Umbilical cord (tissue), 2 donors: Measurements from ENCODE around the gene PIGB. TPM values are rescaled to one million over a fixed set of nuclear protein-coding genes. Genes with fewer than 3 reads are reported as not detected.
"Not testable (repeated sequence)": the region's sequence is repeated elsewhere in the genome, so short reads cannot be mapped to it uniquely, and the experiment has no call there.

Source experiments
- DNase-seq: peaks from one replicate; pipeline ENCODE4 v3.0.0-alpha.2; 2015; ENCODE audit warnings: low spot score
- total RNA-seq: library from RNA; depleted of rRNA; stranded (reverse); fragments of >200 nt; gene quantifications from one replicate; pipeline ENCODE4 v1.2.3, GENCODE V29; 2014; ENCODE audit warnings: low replicate concordance; ENCODE audit not compliant: insufficient read depth

PIGB gene
- total RNA-seq: 14.7 TPM

DNA sequence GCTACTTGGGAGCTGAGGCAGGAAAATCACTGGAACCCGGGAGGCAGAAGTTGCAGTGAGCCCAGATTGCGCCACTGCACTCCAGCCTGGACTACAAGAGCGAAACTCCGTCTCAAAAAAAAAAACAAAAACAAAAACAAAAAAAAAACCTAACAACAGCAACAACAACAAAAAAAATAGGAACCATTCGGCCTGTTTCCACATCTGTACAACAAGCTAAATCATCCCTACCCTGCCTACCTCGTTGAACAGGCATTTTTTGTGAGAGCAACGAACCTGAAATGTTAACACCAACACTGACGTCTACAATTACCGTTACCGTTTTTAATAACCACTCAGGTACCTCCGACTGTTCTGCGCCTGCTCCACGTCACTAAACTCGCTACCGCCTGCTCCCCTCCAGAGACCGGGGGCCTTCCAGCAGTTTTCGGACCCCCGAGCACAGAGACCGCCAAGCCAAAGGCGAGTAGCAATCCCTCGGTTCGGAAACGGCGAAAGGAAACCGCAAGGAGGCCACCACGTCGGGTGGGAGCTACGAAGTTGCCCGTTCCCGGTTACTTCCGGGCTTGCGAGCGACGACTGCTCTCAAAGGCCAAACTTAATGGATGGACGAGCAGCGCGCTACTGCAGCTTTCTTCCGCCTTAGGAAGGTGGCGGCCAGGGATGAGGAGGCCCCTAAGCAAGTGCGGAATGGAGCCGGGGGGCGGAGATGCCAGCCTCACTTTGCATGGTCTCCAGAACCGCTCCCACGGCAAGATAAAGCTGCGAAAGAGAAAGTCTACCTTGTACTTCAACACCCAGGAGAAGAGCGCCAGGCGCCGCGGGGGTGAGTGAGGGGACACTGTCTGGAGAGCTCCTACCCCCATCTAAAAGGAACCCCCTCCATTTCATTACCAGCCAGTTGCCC is at the start of gene PIGB, which contains the start of gene PIGBOS1:
Gene PIGB, plus strand, starts transcription at position 635 of the 907 bp plus-strand sequence. Its CDS starts 29 bp downstream, at position 664.
Gene PIGBOS1, minus strand, starts transcription at position 536 of the 907 bp plus-strand sequence. CDS start 1,331 bp downstream, outside the sequence.
- peak; percentile 93 for DNase-seq

- DNase-seq: no peak
Measured at GRCh38 chr15:55270291-55270690, 48.7 kb upstream of the PIGB start.

DNA sequence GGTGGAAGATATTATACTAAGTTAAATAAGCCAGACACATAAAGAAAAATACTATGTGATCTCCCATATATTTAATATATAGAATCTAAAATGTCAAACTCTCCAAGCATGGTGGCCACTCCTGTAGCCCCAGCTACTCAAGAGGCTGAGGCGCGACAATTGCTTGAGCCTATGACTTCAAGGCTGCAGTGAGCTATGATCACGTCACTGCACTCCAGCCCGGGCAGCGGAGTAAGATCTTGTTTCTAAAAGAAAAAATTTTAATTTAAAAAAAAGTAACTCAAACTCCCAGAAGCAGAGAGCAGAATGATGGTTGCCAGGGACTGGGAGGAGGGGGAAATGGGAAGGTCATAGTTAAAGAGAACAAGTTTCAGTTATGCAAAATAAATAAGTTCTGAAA is 42.7 kb upstream of the PIGB start:
- no peak for DNase-seq

DNA sequence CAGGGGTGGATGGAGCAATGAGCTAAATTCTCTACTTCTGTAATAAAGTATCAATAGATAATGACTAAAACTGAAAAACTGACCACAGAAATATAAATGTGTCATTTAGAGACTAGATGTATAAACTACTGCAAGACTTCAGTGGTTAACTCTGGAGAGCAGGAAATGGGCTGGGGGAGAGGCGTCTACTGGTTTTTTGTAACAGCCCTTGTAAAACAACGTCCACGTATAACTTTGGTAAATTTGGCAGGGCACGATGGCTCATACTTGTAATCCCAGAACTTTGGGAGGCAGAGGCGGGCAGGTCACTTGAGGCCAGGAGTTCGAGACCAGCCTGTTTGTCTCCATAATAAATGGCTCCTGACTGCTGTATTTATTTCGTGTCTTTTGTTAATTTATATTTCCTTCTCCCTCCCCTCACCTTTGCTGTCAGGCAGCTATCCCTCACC is 41.9 kb upstream of the PIGB start:
- DNase-seq: no peak

- no peak for DNase-seq
Measured at GRCh38 chr15:55277715-55278114, 41.3 kb upstream of the PIGB start.

DNA sequence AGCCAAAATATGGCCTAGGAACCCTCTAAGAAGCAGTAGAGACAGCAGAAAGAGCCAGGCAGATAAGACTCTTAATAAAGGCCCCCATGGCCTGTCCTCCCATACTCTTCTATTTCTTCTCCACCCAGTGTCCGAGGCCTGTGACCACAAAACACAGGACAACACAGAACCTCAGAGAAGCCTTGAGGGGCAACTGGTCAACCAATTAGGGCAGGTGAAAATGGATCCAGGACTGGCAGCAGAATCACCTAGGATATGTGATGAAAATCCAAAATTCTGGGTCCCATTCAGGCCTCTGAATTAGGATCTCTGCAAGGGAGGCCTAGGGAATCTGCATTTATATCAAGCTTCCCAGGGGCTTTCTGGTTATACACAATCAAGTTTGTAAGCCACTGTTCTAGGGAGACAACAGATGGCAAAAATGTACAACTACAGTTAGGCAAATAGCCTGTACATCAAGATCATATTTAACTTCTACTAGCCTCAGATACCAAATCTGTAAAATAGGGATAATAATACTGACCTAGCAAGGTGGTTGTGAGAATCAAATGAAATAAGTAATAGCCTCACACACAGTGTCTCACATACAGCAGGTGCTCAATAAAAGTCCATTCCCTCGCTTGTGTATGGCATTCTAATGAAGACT is 39.8 kb upstream of the PIGB start:
- DNase-seq: no peak

GRCh38 chr15:55279746-55280351 is 39.2 kb upstream of the PIGB start:
- DNase-seq: no peak

DNA sequence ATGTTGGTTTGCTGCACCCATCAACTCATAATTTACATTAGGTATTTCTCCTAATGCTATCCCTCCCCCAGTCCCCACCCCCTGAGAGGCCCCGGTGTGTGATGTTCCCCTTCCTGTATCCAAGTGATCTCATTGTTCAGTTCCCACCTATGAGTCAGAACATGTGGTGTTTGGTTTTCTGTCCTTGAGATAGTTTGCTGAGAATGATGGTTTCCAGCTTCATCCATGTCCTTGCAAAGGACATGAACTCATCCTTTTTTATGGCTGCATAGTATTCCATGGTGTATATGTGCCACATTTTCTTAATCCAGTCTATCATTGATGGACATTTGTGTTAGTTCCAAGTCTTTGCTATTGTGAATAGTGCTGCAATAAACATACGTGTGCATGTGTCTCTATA is 38.4 kb upstream of the PIGB start:
- not testable (repeated sequence) for DNase-seq

GRCh38 chr15:55281517-55282228 is 37.3 kb upstream of the PIGB start:
- DNase-seq: no peak

DNA sequence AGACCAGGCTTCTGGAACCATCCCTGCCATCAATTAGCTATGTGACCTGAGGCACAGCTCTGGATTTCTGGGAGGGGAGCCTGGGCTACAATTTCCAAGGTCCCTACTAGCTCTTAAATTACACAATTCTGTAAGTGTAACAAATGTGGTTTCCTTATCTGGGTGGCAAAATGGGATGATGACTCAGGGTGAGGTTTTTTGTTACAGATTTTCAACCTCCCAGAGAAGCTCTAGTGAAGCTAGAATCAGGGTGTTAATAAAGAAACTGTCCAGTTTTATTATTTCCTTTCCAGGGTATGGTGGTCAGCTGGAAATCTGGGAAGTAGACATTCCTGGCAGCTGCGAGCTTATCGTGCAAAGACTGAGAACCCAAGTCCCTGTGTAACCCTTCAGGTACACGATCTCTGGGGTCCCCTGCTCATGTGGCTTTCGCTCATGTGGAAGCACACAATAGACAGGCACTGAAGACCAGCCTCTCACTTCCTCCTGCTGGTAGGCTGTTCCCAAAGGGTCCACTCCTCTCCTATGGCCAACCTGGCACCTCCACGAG is 36.7 kb upstream of the PIGB start:
- DNase-seq: no peak

DNA sequence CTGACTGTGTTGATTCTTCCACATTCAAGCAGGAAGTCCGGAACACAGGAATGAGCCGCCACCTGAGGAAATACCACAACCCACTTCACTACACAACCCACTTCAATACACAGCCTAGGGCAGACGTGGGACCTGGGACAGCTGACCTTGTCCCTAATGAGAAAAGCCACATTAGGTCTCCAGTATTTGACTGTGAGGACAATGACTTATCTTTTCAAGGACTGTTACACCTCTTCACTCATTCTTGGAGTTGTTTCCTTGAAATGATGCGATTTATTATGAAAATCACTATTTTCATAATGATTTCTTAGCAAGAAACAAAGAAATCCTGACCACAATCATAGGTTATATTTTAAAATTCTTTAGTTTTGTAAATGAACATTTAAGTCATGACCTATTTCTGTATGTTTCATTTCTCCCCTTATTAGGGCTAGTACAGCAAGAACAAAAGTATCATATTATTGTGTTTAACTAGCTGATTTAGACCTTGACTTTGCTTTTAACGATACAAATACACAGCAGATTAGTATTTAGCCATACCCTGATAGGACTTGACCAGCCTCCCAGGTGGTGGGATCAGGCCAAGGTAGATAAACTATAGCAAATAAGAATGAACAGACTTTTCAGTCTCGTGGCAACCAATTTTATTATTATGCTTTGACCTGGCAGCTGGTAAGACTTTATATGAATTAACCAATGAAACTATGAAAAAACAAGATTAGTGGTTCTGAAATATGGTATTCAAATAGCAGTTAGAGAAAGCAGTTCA is 35.5 kb upstream of the PIGB start:
- DNase-seq: no peak

DNA sequence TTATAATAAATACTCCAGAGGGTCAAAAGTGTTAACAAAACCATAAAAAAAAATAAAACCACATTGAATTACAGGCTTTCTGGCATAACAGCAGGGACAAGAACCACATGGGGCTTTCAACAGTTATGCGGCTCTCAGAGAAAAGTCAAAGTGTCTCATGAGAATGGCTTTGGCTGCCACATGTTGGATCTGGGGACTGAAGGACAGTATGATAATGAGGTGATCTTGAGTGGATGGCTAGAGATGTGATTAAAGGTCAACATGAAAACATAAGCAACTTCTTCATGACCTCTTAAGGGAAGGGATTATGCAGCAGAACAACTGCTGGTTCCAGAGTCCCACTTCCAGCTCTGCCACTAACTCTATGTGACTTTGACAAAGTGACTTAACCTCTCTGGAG is 34.6 kb upstream of the PIGB start:
- no peak for DNase-seq

GRCh38 chr15:55286442-55287189 is 32.4 kb upstream of the PIGB start:
- not testable (repeated sequence) for DNase-seq

DNA sequence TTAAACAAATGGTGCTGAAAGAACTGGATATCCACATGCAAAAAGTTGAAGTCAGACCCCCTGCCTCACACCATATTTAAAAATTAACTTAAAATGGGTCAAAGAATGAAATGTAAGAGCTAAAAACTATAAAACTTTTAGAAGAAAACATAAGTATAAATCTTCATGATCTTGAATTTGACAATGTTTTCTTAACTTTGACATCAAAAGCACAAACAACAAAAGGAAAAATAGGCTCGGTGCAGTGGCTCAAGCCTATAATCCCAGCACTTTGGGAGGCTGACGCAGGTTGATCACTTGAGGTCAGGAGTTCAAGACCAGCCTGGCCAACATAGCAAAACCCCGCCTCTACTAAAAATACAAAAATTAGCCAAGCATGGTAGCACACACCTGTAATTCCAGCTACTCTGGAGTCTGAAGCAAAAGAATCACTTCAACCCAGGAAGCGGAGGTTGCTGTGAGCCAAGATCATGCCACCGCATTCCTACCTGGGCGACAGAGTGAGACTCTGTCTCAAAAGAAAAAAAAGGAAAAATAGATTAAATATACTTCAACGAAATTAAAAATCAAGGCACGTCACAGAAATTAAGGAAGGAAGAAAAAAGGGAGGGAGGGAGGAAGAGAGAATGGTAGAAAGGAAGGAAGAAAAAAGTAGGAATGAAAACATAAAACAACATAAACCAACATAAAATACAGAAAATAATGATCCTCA is 30.9 kb upstream of the PIGB start:
- DNase-seq: no peak

DNA sequence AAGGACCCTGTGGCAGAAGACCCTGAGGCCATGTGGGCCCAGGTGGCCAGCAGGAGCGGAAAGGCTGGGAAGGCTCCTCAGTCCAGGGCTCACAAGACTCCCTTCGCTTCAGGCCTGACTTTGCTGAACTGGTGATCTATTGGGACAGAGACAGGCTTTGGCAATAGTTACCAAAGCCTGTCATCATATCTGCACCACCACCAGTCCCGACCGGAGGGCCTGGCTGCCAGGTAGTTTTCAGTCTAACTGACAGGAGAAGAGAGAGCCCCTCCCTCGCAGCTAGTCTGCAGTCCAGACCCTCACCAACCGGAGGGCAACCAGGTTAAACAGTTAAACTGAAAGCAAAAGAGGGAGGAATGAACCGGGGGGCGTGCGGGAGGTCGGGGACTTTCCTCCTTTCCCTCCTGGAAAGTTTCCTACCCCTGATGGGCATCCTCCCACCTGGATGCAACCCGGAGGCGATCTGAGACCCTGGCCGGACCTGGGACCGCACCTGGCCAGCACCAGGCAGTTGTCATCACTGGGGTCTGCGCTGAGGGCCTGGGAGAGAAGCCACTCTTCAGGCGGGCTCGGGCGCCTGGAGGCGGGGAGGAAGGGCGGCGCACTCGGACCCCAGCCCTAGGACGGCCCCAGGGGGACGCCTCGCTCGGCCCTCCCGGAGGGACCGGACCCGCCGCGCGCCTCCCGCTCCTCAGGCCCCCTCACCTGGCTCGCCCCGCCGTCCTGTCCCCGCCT is 29.8 kb upstream of the PIGB start:
- no peak for DNase-seq

DNA sequence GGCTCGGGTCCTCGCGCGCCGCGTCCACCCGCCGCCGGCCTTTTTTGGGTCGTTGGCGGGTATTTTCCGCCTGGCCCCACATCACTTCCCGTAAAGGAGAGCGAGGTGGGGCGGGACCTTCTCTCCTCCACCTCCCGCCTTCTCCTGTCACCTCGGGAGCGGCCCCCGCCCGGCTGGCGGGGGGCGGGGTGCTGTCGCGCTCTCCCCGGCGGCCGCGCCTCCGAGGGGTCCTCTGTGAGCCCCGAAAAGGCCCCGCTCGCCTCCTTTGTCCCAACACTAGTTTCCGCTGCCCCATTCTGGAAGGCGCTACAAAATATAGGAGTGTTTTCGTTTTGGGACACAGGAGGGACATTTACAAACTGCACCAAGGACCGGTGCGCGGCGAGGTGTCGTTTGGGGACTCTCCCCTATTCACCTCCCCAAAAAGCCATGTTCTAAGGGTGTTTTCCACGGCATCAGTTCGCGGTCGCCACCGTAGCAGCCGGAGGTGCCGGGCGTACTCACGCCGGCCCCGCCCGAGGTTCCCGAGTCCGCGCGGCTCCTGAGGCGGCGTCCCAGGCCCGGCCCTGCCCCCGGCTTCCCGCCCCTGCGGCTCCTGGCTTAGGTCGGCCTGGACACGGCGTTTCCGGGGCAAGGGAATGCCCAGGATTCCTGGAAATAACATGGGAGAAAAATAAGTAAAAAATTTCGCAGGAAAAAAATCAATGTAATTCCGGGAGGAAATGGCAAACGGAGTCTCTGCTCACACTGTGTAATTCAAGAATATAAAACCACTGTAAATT is 29.1 kb upstream of the PIGB start, which contains the start of gene RAB27A:
Gene RAB27A, minus strand, starts transcription at position 68 of the 782 bp plus-strand sequence. CDS start 54,879 bp downstream, outside the sequence.
- peak; percentile 84 for DNase-seq

GRCh38 chr15:55290528-55291057 is 28.4 kb upstream of the PIGB start:
- DNase-seq: peak; percentile 89
